T-cell (primary cell): ENCODE measurements around the gene ASGR1. TPM values are rescaled to one million over a fixed set of nuclear protein-coding genes. Genes with fewer than 3 reads are reported as not detected.
A peak's percentile ranks its signal among the peaks of the same experiment; 100 is the strongest.
"Not testable (repeated sequence)": the region's sequence is repeated elsewhere in the genome, so short reads cannot be mapped to it uniquely, and the experiment has no call there.

Experiments used
- ATAC-seq, 4 experiments: fragments of 200-7000 bp in 3 of 4; fragments of 150-1000 bp in 1 of 4; cut with Tn5 transposase; replicated peaks in 1 of 4; 1 replicate in 3 of 4; 2 replicates in 1 of 4; pipeline ENCODE4 v1.10.0; 2021; ENCODE audit warnings: moderate library complexity in 3 of 4, mild to moderate bottlenecking in 2 of 4, moderate number of reproducible peaks in 1 of 4
- CTCF ChIA-PET, 2 donors: fragments of 300-600 bp; sonication (Branson Sonifier 250); formaldehyde crosslinking; loops; one replicate each; lab custom pipeline; 2022; ENCODE audit warnings: antibody characterized with exemption in 2 of 2; lab: Charles Lee
- POLR2A ChIA-PET, 2 donors: fragments of 300-600 bp; sonication (Branson Sonifier 250); formaldehyde crosslinking; loops; one replicate each; lab custom pipeline; 2022; ENCODE audit warnings: antibody characterized with exemption in 2 of 2; lab: Charles Lee
- DNase-seq, 35 experiments: peaks; one replicate each; pipeline versions ENCODE4 v3.0.0 to v3.0.0-alpha.2; 2013 to 2023
- H3K27ac ChIP-seq: one replicate; pipeline ENCODE4 v1.5.1; 2013; ENCODE audit warnings: low read length
- H3K27me3 ChIP-seq, 2 experiments: replicated peaks in 1 of 2; 1 replicate in 1 of 2; 2 replicates in 1 of 2; pipeline versions ENCODE4 v1.6.1 to v1.7.0; 2013; ENCODE audit warnings: low read length in 1 of 2, mixed read lengths in 1 of 2; ENCODE audit not compliant: control insufficient read depth in 2 of 2, insufficient read depth in 2 of 2; ENCODE audit errors: extremely low read depth in 1 of 2
- H3K36me3 ChIP-seq, 2 donors: 1 replicate in 1 of 2; 2 replicates in 1 of 2; pipeline versions ENCODE4 v1.6.1 to v1.7.0; 2013; ENCODE audit warnings: low read length in 1 of 2; ENCODE audit not compliant: control insufficient read depth in 2 of 2, insufficient read depth in 1 of 2; ENCODE audit errors: extremely low read depth in 1 of 2
- H3K4me1 ChIP-seq, 2 experiments: 1 replicate in 1 of 2; 2 replicates in 1 of 2; pipeline versions ENCODE4 v1.6.1 to v1.7.0; 2013; ENCODE audit warnings: low read length in 2 of 2, mixed read lengths in 1 of 2; ENCODE audit not compliant: insufficient read depth in 2 of 2, control insufficient read depth in 1 of 2; ENCODE audit errors: extremely low read depth in 1 of 2
- H3K4me3 ChIP-seq, 2 donors: 1 replicate in 1 of 2; 2 replicates in 1 of 2; pipeline versions ENCODE4 v1.5.1 to v1.7.0; 2013; ENCODE audit warnings: mild to moderate bottlenecking in 2 of 2, low read length in 1 of 2, moderate library complexity in 1 of 2; ENCODE audit not compliant: control insufficient read depth in 1 of 2; ENCODE audit errors: extremely low read depth in 1 of 2
- H3K9me3 ChIP-seq: 2 replicates; pipeline ENCODE4 v1.7.0; 2013
- H3K27ac Mint-ChIP-seq, 2 donors: one replicate each; pipeline ENCODE4 v1.8.0; 2020 to 2021; ENCODE audit warnings: mild to moderate bottlenecking in 2 of 2, mixed read lengths in 2 of 2
- H3K27me3 Mint-ChIP-seq, 2 donors: one replicate each; pipeline ENCODE4 v1.8.0; 2021 to 2022; ENCODE audit warnings: mixed read lengths in 2 of 2
- H3K36me3 Mint-ChIP-seq: one replicate; pipeline ENCODE4 v1.8.0; 2021; ENCODE audit warnings: mixed read lengths
- H3K4me1 Mint-ChIP-seq, 3 donors: one replicate each; pipeline ENCODE4 v1.8.0; 2020 to 2022; ENCODE audit warnings: mixed read lengths in 3 of 3, mild to moderate bottlenecking in 1 of 3
- H3K4me3 Mint-ChIP-seq, 3 donors: one replicate each; pipeline ENCODE4 v1.8.0; 2020 to 2022; ENCODE audit warnings: mild to moderate bottlenecking in 3 of 3, mixed read lengths in 3 of 3, moderate library complexity in 3 of 3
- H3K9me3 Mint-ChIP-seq, 3 donors: one replicate each; pipeline ENCODE4 v1.8.0; 2020 to 2022; ENCODE audit warnings: mixed read lengths in 3 of 3
- WGBS: methylation state at CpG from one replicate; pipeline ENCODE4 v1.1.5; 2013; ENCODE audit warnings: missing lambda C conversion rate; ENCODE audit not compliant: insufficient coverage; 5-methylcytosine and 5-hydroxymethylcytosine counted together
- total RNA-seq, 35 experiments: library from RNA in 6 of 35; stranded (reverse) in 6 of 35; fragments of 120-200 nt in 1 of 35; gene quantifications; one replicate each; pipeline versions ENCODE4 v1.2.1 to v1.2.4 and lab custom pipeline; 2013 to 2026

The ASGR1 gene
- total RNA-seq, 5 donors from 2014 or later (not counting 1 experiment from before 2014, with no cell fraction given) = 0.60 to 1.8 (median 0.82) TPM

- no peak overlapping the region for H3K4me3 ChIP-seq
- Mint-ChIP-seq H3K9me3 (no peaks in the 10 kb centered on the region), H3K27ac (no peak overlapping the region)
These were observed 4.9 kb upstream of the ASGR1 start for GRCh38 chr17:7184091-7184488.

GRCh38 chr17:7183433-7184090 is 4.4 kb upstream of the ASGR1 start:
- Mint-ChIP-seq H3K36me3 (no peaks in the 10 kb centered on the region), H3K27ac (no peak overlapping the region), H3K4me1 (peaks cover 4 to 8% (median 5%) of the 10 kb centered on the region in 3 donors), H3K4me3 (no peak overlapping the region), H3K9me3 (no peaks in the 10 kb centered on the region), H3K27me3 (peaks cover 0 to 2% of the 10 kb centered on the region in 2 donors)
- ChIA-PET CTCF (interaction anchor here in 1 of 2 donors (0.6 to 0.7 kb wide), 2 partner anchors 23 to 309 kb away, joined by 3 to 4 read pairs; no protein-coding TSS in a partner anchor), POLR2A (interaction anchor here in 1 of 2 donors (0.6 kb wide), 1 partner anchor 25 kb away, joined by 3 read pairs; no protein-coding TSS in a partner anchor)
- H3K4me3 ChIP-seq = no peak overlapping the region
- peaks cover 0 to 13% of the 10 kb centered on the region in 2 experiments for H3K27me3 ChIP-seq
- DNase-seq = no peak
- no peaks in the 10 kb centered on the region for H3K9me3 ChIP-seq
- no peaks in the 10 kb centered on the region for H3K4me1 ChIP-seq
- ATAC-seq = no peak
- WGBS = 84% methylated on average over 2 of the region's 7 CpGs
- no peak overlapping the region for H3K27ac ChIP-seq
- no peaks in the 10 kb centered on the region for H3K36me3 ChIP-seq

More at GRCh38 chr17:7184091-7184488, 4.9 kb upstream of the ASGR1 start:
- POLR2A ChIA-PET = interaction anchor here in 1 of 2 donors (0.6 kb wide), 1 partner anchor 26 kb away, joined by 3 read pairs; no protein-coding TSS in a partner anchor
- H3K27me3 ChIP-seq = peaks cover 0 to 9% of the 10 kb centered on the region in 2 experiments
- DNase-seq (no peak), ATAC-seq (no peak)
- H3K9me3 ChIP-seq = no peaks in the 10 kb centered on the region
- no peaks in the 10 kb centered on the region for H3K36me3 Mint-ChIP-seq
- no peak overlapping the region for H3K27ac ChIP-seq
- no peaks in the 10 kb centered on the region for H3K36me3 ChIP-seq
- H3K4me1 ChIP-seq = no peaks in the 10 kb centered on the region
- no peak overlapping the region for H3K4me3 Mint-ChIP-seq
- H3K27me3 Mint-ChIP-seq = peaks cover 0 to 1% of the 10 kb centered on the region in 2 donors
- H3K4me1 Mint-ChIP-seq = peaks cover 4 to 8% (median 5%) of the 10 kb centered on the region in 3 donors
- CTCF ChIA-PET = interaction anchor here in 1 of 2 donors (0.6 kb wide), 1 partner anchor 23 kb away, joined by 3 read pairs; no protein-coding TSS in a partner anchor
- WGBS = 62% methylated on average over 6 of the region's 14 CpGs

GRCh38 chr17:7182101-7182500 is 2.9 kb upstream of the ASGR1 start:
- CTCF ChIA-PET = interaction anchor here (0.6 kb wide), 2 partner anchors 17 to 27 kb away, joined by 3 to 8 read pairs; no protein-coding TSS in a partner anchor
- H3K27ac ChIP-seq, H3K4me3 ChIP-seq, H3K4me3 Mint-ChIP-seq, DNase-seq, H3K9me3 ChIP-seq, H3K27ac Mint-ChIP-seq, ATAC-seq, H3K36me3 Mint-ChIP-seq, H3K36me3 ChIP-seq, POLR2A ChIA-PET, H3K9me3 Mint-ChIP-seq: not testable (repeated sequence)
- H3K27me3 Mint-ChIP-seq = peaks cover 6 to 14% of the 10 kb centered on the region in 2 donors
- WGBS = 100% methylated on average over 1 of the region's 2 CpGs
- peaks cover 15 to 17% (median 15%) of the 10 kb centered on the region in 3 donors for H3K4me1 Mint-ChIP-seq
- Histone ChIP-seq H3K4me1 (peaks cover 5 to 13% of the 10 kb centered on the region in 2 experiments), H3K27me3 (peaks cover 0 to 28% of the 10 kb centered on the region in 2 experiments)

GRCh38 chr17:7178973-7179316 is 225 bp downstream of the ASGR1 start:
- WGBS = 86% methylated on average over 7 of the region's 11 CpGs
- Mint-ChIP-seq H3K36me3 (no peaks in the 10 kb centered on the region), H3K9me3 (no peaks in the 10 kb centered on the region), H3K27ac (no peak overlapping the region), H3K4me1 (peaks cover 9 to 12% (median 11%) of the 10 kb centered on the region in 3 donors), H3K27me3 (peaks cover 6 to 14% of the 10 kb centered on the region in 2 donors), H3K4me3 (no peak overlapping the region)
- Histone ChIP-seq H3K9me3 (no peaks in the 10 kb centered on the region), H3K27ac (no peak overlapping the region), H3K4me3 (no peak overlapping the region), H3K27me3 (peaks cover 10 to 59% of the 10 kb centered on the region in 2 experiments), H3K36me3 (no peaks in the 10 kb centered on the region), H3K4me1 (peaks cover 11 to 27% of the 10 kb centered on the region in 2 experiments)
- ChIA-PET CTCF (interaction anchor here in 1 of 2 donors (0.7 kb wide), 2 partner anchors 58 to 128 kb away, joined by 3 to 7 read pairs; no protein-coding TSS in a partner anchor), POLR2A (interaction anchor here in 1 of 2 donors (0.6 kb wide), 1 partner anchor 443 kb away, joined by 3 read pairs; no protein-coding TSS in a partner anchor)
- DNase-seq = no peak
- ATAC-seq = no peak

- peak overlapping the region; percentile 32 to 67 for H3K4me3 ChIP-seq
- peak overlapping the region; percentile 60 to 70 (median 67) for H3K4me3 Mint-ChIP-seq
- H3K27ac Mint-ChIP-seq = peak overlapping the region in 1 of 2 donors; percentile 9
- ChIA-PET CTCF (interaction anchor here (0.7 to 1.9 kb wide), 5 partner anchors 30 to 175 kb away, joined by 3 to 9 read pairs (median 5); no protein-coding TSS in a partner anchor), POLR2A (interaction anchor here in 1 of 2 donors (0.7 kb wide), 1 partner anchor 137 kb away, joined by 3 read pairs; no protein-coding TSS in a partner anchor)
- no peaks in the 10 kb centered on the region for H3K36me3 ChIP-seq
- H3K4me1 Mint-ChIP-seq = peaks cover 9 to 12% (median 11%) of the 10 kb centered on the region in 3 donors
- H3K27ac ChIP-seq = no peak overlapping the region
- no peaks in the 10 kb centered on the region for H3K9me3 Mint-ChIP-seq
- ATAC-seq = peak in 1 of 4 experiments; percentile 14
- DNase-seq = no peak
- peaks cover 10 to 67% of the 10 kb centered on the region in 2 experiments for H3K27me3 ChIP-seq
- H3K36me3 Mint-ChIP-seq = no peaks in the 10 kb centered on the region
- peaks cover 6 to 14% of the 10 kb centered on the region in 2 donors for H3K27me3 Mint-ChIP-seq
- no peaks in the 10 kb centered on the region for H3K9me3 ChIP-seq
- peaks cover 11 to 31% of the 10 kb centered on the region in 2 experiments for H3K4me1 ChIP-seq
- WGBS = 8% methylated on average over 2 of the region's 18 CpGs
These were observed 1.2 kb downstream of the ASGR1 start for GRCh38 chr17:7177954-7178477.
